Activated naive CD8-positive, alpha-beta T cell treated with anti-CD3 and anti-CD28 coated beads, Interleukin-2, amount 10 ng/mL, durations not matched to agents 7 days and 5 days (primary cell): Measurements from ENCODE around the gene TPGS2. TPM values are rescaled to one million over a fixed set of nuclear protein-coding genes. Genes with fewer than 3 reads are reported as not detected.

ENCODE experiments used
- ATAC-seq: fragments of 150-1000 bp; cut with Tn5 transposase; one replicate; pipeline ENCODE4 v1.10.0; 2021; ENCODE audit warnings: low read depth, moderate library complexity
- POLR2A ChIA-PET: fragments of 350-600 bp; sonication (Branson Sonifier 250); formaldehyde crosslinking; loops from one replicate; lab custom pipeline; 2021; ENCODE audit warnings: antibody characterized with exemption; lab: Charles Lee
- DNase-seq: peaks from one replicate; pipeline ENCODE4 v3.0.0; 2021
- H3K27ac Mint-ChIP-seq: one replicate; pipeline ENCODE4 v1.8.0; 2022; ENCODE audit warnings: mild to moderate bottlenecking, mixed read lengths
- H3K27me3 Mint-ChIP-seq: one replicate; pipeline ENCODE4 v1.8.0; 2022; ENCODE audit warnings: mild to moderate bottlenecking, moderate library complexity, mixed read lengths
- H3K36me3 Mint-ChIP-seq: one replicate; pipeline ENCODE4 v1.8.0; 2021; ENCODE audit warnings: mild to moderate bottlenecking, mixed read lengths
- H3K4me1 Mint-ChIP-seq: one replicate; pipeline ENCODE4 v1.8.0; 2021; ENCODE audit warnings: mixed read lengths
- H3K4me3 Mint-ChIP-seq: one replicate; pipeline ENCODE4 v1.8.0; 2022; ENCODE audit warnings: mild to moderate bottlenecking, moderate library complexity, mixed read lengths
- H3K9me3 Mint-ChIP-seq: one replicate; pipeline ENCODE4 v1.8.0; 2021; ENCODE audit warnings: mixed read lengths
- total RNA-seq, 2 experiments: library from RNA; stranded (reverse); gene quantifications; one replicate each; pipeline ENCODE4 v1.2.3, GENCODE V29; 2021

The TPGS2 gene
- total RNA-seq, 2 experiments from 2014 or later, result 107 to 115 TPM

GRCh38 chr18:36814994-36815393 is 13.8 kb downstream of the TPGS2 start:
- Mint-ChIP-seq H3K4me1 (peaks cover 3% of the 10 kb centered on the region), H3K27me3 (no peaks in the 10 kb centered on the region), H3K4me3 (no peak overlapping the region), H3K36me3 (peaks cover 14% of the 10 kb centered on the region), H3K9me3 (no peaks in the 10 kb centered on the region), H3K27ac (no peak overlapping the region)
- POLR2A ChIA-PET, result no interaction called here
- no peak for ATAC-seq
- DNase-seq, result no peak

GRCh38 chr18:36813824-36814223 is 15.0 kb downstream of the TPGS2 start:
- H3K4me3 Mint-ChIP-seq, result no peak overlapping the region
- DNase-seq (no peak), ATAC-seq (no peak)
- peaks cover 6% of the 10 kb centered on the region for H3K4me1 Mint-ChIP-seq
- H3K27me3 Mint-ChIP-seq, result no peaks in the 10 kb centered on the region
- no peaks in the 10 kb centered on the region for H3K9me3 Mint-ChIP-seq
- no peak overlapping the region for H3K27ac Mint-ChIP-seq
- POLR2A ChIA-PET, result no interaction called here
- H3K36me3 Mint-ChIP-seq, result peaks cover 12% of the 10 kb centered on the region

- ATAC-seq (no peak), DNase-seq (no peak)
- POLR2A ChIA-PET, result no interaction called here
- Mint-ChIP-seq H3K4me1 (peaks cover 6% of the 10 kb centered on the region), H3K27me3 (no peaks in the 10 kb centered on the region), H3K9me3 (no peaks in the 10 kb centered on the region), H3K4me3 (no peak overlapping the region), H3K36me3 (peaks cover 11% of the 10 kb centered on the region), H3K27ac (peak overlapping the region; percentile 44)
Measured at GRCh38 chr18:36813101-36813775, 15.6 kb downstream of the TPGS2 start.

GRCh38 chr18:36812678-36813077 is 16.1 kb downstream of the TPGS2 start:
- DNase-seq (no peak), ATAC-seq (no peak)
- POLR2A ChIA-PET, result no interaction called here
- no peaks in the 10 kb centered on the region for H3K9me3 Mint-ChIP-seq
- H3K27ac Mint-ChIP-seq, result no peak overlapping the region
- H3K4me3 Mint-ChIP-seq, result no peak overlapping the region
- no peaks in the 10 kb centered on the region for H3K27me3 Mint-ChIP-seq
- H3K4me1 Mint-ChIP-seq, result peaks cover 6% of the 10 kb centered on the region
- peaks cover 11% of the 10 kb centered on the region for H3K36me3 Mint-ChIP-seq

GRCh38 chr18:36811955-36812354 is 16.8 kb downstream of the TPGS2 start:
- H3K27ac Mint-ChIP-seq, result no peak overlapping the region
- H3K36me3 Mint-ChIP-seq, result peaks cover 14% of the 10 kb centered on the region
- POLR2A ChIA-PET, result no interaction called here

GRCh38 chr18:36811430-36811829 is 17.4 kb downstream of the TPGS2 start:
- ATAC-seq, result no peak
- no peaks in the 10 kb centered on the region for H3K9me3 Mint-ChIP-seq
- no peaks in the 10 kb centered on the region for H3K27me3 Mint-ChIP-seq
- H3K4me1 Mint-ChIP-seq, result peaks cover 8% of the 10 kb centered on the region
- DNase-seq, result no peak
- POLR2A ChIA-PET, result no interaction called here
- H3K36me3 Mint-ChIP-seq, result peaks cover 16% of the 10 kb centered on the region
- H3K27ac Mint-ChIP-seq, result no peak overlapping the region
- H3K4me3 Mint-ChIP-seq, result no peak overlapping the region

More at GRCh38 chr18:36811955-36812354, 16.8 kb downstream of the TPGS2 start:
- H3K9me3 Mint-ChIP-seq, result no peaks in the 10 kb centered on the region
- H3K4me3 Mint-ChIP-seq, result no peak overlapping the region
- H3K4me1 Mint-ChIP-seq, result peaks cover 8% of the 10 kb centered on the region
- no peaks in the 10 kb centered on the region for H3K27me3 Mint-ChIP-seq
- DNase-seq (no peak), ATAC-seq (no peak)

- H3K4me1 Mint-ChIP-seq, result peaks cover 8% of the 10 kb centered on the region
- no peaks in the 10 kb centered on the region for H3K27me3 Mint-ChIP-seq
- H3K9me3 Mint-ChIP-seq, result no peaks in the 10 kb centered on the region
- peaks cover 24% of the 10 kb centered on the region for H3K36me3 Mint-ChIP-seq
- H3K4me3 Mint-ChIP-seq, result no peak overlapping the region
- no peak overlapping the region for H3K27ac Mint-ChIP-seq
- POLR2A ChIA-PET, result no interaction called here
- no peak for DNase-seq
- peak; percentile 87 for ATAC-seq
Measured at GRCh38 chr18:36809590-36810381, 19.0 kb downstream of the TPGS2 start.

GRCh38 chr18:36808681-36809080 is 20.1 kb downstream of the TPGS2 start:
- Mint-ChIP-seq H3K4me1 (peaks cover 8% of the 10 kb centered on the region), H3K4me3 (no peak overlapping the region), H3K36me3 (peaks cover 31% of the 10 kb centered on the region), H3K27me3 (no peaks in the 10 kb centered on the region), H3K27ac (no peak overlapping the region), H3K9me3 (no peaks in the 10 kb centered on the region)
- ATAC-seq (no peak), DNase-seq (no peak)
- POLR2A ChIA-PET, result no interaction called here

- POLR2A ChIA-PET, result no interaction called here
- H3K27ac Mint-ChIP-seq, result no peak overlapping the region
- H3K27me3 Mint-ChIP-seq, result no peaks in the 10 kb centered on the region
- no peak for ATAC-seq
- peaks cover 5% of the 10 kb centered on the region for H3K4me1 Mint-ChIP-seq
- H3K4me3 Mint-ChIP-seq, result no peak overlapping the region
- peaks cover 42% of the 10 kb centered on the region for H3K36me3 Mint-ChIP-seq
- no peak for DNase-seq
- no peaks in the 10 kb centered on the region for H3K9me3 Mint-ChIP-seq
Measured at GRCh38 chr18:36805105-36805504, 23.7 kb downstream of the TPGS2 start.

GRCh38 chr18:36798738-36799473 is 29.9 kb downstream of the TPGS2 start:
- peak overlapping the region; percentile 11 for H3K27ac Mint-ChIP-seq
- no peaks in the 10 kb centered on the region for H3K27me3 Mint-ChIP-seq
- H3K4me1 Mint-ChIP-seq, result no peaks in the 10 kb centered on the region
- ATAC-seq, result no peak
- H3K9me3 Mint-ChIP-seq, result no peaks in the 10 kb centered on the region
- H3K4me3 Mint-ChIP-seq, result no peak overlapping the region
- H3K36me3 Mint-ChIP-seq, result peaks cover 44% of the 10 kb centered on the region
- POLR2A ChIA-PET, result no interaction called here
- DNase-seq, result no peak

- POLR2A ChIA-PET, result no interaction called here
- Mint-ChIP-seq H3K9me3 (peaks cover 2% of the 10 kb centered on the region), H3K27me3 (no peaks in the 10 kb centered on the region), H3K4me1 (no peaks in the 10 kb centered on the region), H3K4me3 (no peak overlapping the region), H3K36me3 (peaks cover 65% of the 10 kb centered on the region), H3K27ac (no peak overlapping the region)
- DNase-seq, result no peak
- no peak for ATAC-seq
Measured at GRCh38 chr18:36792634-36793283, 36.0 kb downstream of the TPGS2 start.

- Mint-ChIP-seq H3K36me3 (peaks cover 35% of the 10 kb centered on the region), H3K9me3 (peaks cover 2% of the 10 kb centered on the region), H3K4me3 (no peak overlapping the region), H3K27ac (no peak overlapping the region), H3K27me3 (no peaks in the 10 kb centered on the region), H3K4me1 (no peaks in the 10 kb centered on the region)
- no peak for ATAC-seq
- no peak for DNase-seq
- POLR2A ChIA-PET, result no interaction called here
Measured at GRCh38 chr18:36786686-36787085, 42.1 kb downstream of the TPGS2 start.

- Mint-ChIP-seq H3K4me1 (no peaks in the 10 kb centered on the region), H3K36me3 (peaks cover 14% of the 10 kb centered on the region), H3K9me3 (no peaks in the 10 kb centered on the region), H3K27me3 (no peaks in the 10 kb centered on the region), H3K27ac (no peak overlapping the region), H3K4me3 (no peak overlapping the region)
- DNase-seq (no peak), ATAC-seq (no peak)
- POLR2A ChIA-PET, result no interaction called here
Measured at GRCh38 chr18:36783792-36784191, 45.0 kb downstream of the TPGS2 start.
